Activated naive CD8-positive, alpha-beta T cell treated with anti-CD3 and anti-CD28 coated beads for 36 hours (primary cell): ENCODE results near the gene CHD1L. TPM values are rescaled to one million over a fixed set of nuclear protein-coding genes. Genes with fewer than 3 reads are reported as not detected.

Experiments
- DNase-seq: peaks from one replicate; pipeline ENCODE4 v3.0.0; 2021
- H3K27ac Mint-ChIP-seq: one replicate; pipeline ENCODE4 v1.8.0; 2022; ENCODE audit warnings: mild to moderate bottlenecking, moderate library complexity, mixed read lengths
- H3K27me3 Mint-ChIP-seq: one replicate; pipeline ENCODE4 v1.8.0; 2022; ENCODE audit warnings: mild to moderate bottlenecking, mixed read lengths
- H3K36me3 Mint-ChIP-seq: one replicate; pipeline ENCODE4 v1.8.0; 2021; ENCODE audit warnings: mild to moderate bottlenecking, mixed read lengths
- H3K4me1 Mint-ChIP-seq: one replicate; pipeline ENCODE4 v1.8.0; 2021; ENCODE audit warnings: mixed read lengths
- H3K4me3 Mint-ChIP-seq: one replicate; pipeline ENCODE4 v1.8.0; 2022; ENCODE audit warnings: mild to moderate bottlenecking, moderate library complexity, mixed read lengths
- H3K9me3 Mint-ChIP-seq: one replicate; pipeline ENCODE4 v1.8.0; 2022; ENCODE audit warnings: mixed read lengths
- total RNA-seq, 2 experiments: library from RNA; stranded (reverse); gene quantifications; one replicate each; pipeline ENCODE4 v1.2.3, GENCODE V29; 2021

CHD1L gene
- total RNA-seq, 2 experiments from 2014 or later = 65.9 to 70.0 TPM

- no peak for DNase-seq
- peaks cover 58% of the 10 kb centered on the region for H3K27me3 Mint-ChIP-seq
- H3K36me3 Mint-ChIP-seq = no peaks in the 10 kb centered on the region
- no peaks in the 10 kb centered on the region for H3K4me1 Mint-ChIP-seq
- no peak overlapping the region for H3K27ac Mint-ChIP-seq
- no peaks in the 10 kb centered on the region for H3K9me3 Mint-ChIP-seq
- no peak overlapping the region for H3K4me3 Mint-ChIP-seq
Measured at GRCh38 chr1:147341246-147341645, 98.8 kb downstream of the CHD1L start.

Other genes with a start within 250 kb of the CHD1L start
- gene PRKAB2, start 70.2 kb upstream of the CHD1L start, total RNA-seq = 1 to 10 TPM; 5.9 to 6.0 TPM
- gene FMO5, start 17.3 kb upstream of the CHD1L start, total RNA-seq = under 1 TPM; 0.22 to 0.31 TPM